ENCODE results near the gene CCL4.

CCL4 gene

DNA sequence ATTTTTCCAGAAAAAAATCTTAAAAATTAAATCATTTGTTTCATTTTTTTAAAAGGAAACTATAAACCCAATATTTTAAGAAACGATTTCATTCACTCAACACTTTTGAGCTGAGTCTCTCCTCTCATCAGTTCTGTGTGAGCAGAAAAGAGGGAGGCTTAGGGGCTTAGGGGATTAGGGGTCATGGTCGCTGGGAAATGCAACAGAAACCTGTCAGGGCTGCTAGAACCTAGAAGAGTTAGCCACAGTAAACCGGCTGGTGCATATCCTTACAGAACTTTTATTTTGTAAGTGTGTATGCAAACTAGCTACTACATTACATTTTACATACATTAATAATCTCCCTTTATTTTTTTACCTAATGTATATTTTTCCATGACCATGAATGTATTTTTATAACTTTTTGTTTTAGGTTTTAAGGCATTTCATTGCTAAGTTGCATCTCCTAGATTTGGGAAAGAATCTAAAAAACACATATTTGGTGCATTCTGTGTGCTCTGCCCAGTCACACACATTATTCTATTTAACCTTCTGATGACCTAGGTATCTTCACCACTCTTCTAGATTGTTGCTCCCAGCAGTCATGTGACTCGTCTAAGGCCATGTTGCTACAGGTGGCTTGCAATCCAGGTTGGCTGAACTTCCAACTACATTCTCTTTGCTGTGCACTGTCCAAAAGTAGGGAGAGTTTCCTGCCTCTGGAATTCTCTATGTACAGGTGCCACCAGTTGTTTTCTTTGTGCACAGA lies 48.4 kb downstream of the CCL4 start:
- DNase-seq (ENCODE audit: low spot score) = no peak
- ChIA-PET CTCF (no interaction called here), POLR2A (ENCODE audit: low non-redundant PET) (no interaction called here)
- H3K27ac ChIP-seq = no peak overlapping the region
- TF ChIP-seq, protein P1, sequence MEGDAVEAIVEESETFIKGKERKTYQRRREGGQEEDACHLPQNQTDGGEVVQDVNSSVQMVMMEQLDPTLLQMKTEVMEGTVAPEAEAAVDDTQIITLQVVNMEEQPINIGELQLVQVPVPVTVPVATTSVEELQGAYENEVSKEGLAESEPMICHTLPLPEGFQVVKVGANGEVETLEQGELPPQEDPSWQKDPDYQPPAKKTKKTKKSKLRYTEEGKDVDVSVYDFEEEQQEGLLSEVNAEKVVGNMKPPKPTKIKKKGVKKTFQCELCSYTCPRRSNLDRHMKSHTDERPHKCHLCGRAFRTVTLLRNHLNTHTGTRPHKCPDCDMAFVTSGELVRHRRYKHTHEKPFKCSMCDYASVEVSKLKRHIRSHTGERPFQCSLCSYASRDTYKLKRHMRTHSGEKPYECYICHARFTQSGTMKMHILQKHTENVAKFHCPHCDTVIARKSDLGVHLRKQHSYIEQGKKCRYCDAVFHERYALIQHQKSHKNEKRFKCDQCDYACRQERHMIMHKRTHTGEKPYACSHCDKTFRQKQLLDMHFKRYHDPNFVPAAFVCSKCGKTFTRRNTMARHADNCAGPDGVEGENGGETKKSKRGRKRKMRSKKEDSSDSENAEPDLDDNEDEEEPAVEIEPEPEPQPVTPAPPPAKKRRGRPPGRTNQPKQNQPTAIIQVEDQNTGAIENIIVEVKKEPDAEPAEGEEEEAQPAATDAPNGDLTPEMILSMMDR (conservative IDR thresholded peaks at IDR 0.05; ENCODE audit: low read depth) = no peak

DNA sequence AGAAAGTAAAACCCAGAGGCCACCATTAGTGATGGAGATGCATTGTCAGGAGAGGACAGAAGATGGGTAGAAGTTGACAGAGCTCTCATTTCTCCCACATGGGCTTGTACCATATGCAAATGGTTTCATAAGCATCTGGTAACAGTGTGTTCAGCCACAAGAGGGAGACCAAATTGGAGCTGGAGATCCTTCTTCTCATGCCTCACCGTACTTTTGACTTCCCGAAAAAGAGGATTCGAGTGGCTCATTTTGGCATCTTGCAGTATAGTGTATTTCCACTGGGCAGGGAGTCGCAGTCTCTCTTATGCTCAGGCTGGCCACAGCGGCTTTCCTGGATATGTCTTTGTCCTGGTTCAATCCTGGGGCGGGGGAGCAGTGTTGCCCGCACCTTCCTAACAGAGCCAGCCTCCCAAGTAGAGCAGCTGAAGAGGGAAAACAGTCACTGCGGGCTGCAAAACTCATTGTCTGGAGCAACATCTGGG lies 49.1 kb downstream of the CCL4 start:
- POLR2A ChIA-PET (ENCODE audit: low non-redundant PET) = no interaction called here
- H3K27ac ChIP-seq = no peak overlapping the region
- DNase-seq (ENCODE audit: low spot score) = no peak
- CTCF ChIA-PET = no interaction called here
- TF ChIP-seq, protein P1 (conservative IDR thresholded peaks at IDR 0.05; ENCODE audit: low read depth) = no peak

DNA sequence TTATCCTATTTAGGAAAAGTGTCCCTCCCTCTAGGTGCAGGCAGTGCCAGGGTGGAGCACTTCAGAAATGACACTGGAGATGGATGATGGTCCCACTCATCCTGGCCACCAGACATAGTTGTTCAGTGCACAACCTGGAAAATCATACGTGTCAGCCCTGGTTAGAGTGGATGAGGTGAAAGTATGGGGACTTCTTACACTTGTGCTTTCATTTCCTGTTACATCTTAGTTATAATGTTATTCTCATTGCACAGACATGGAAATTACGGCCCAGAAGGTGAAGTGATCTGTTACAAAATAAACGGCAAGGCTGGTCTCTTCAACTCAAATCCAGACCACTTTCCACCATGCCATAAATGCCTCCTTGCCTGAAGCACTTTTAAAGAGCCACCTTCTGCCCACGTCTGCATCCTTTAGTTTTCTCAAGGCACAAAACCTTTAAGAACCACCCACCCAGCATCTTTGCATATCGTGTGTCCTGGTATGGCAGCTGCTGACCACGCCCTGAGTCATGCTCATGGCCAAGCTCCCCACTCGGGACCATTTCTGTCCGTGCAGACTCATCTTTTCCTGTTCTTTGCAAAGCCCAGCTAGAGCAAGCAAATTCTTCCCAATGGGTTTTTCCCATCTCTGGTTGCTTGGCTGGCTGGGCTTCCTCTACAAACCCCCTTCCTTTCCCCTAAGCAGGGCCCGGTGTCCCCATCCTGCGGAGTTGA lies 50.4 kb downstream of the CCL4 start:
- DNase-seq (ENCODE audit: low spot score) = no peak
- TF ChIP-seq, protein P1 (conservative IDR thresholded peaks at IDR 0.05; ENCODE audit: low read depth) = no peak
- no peak overlapping the region for H3K27ac ChIP-seq
- POLR2A ChIA-PET (ENCODE audit: low non-redundant PET) = no interaction called here
- CTCF ChIA-PET = no interaction called here

Data from RWPE1 (cell line).